NB4 (cell line): ENCODE measurements around the gene ANKRD12.

Experiments used
- CTCF ChIP-seq: IDR thresholded peaks from one replicate; pipeline ENCODE4 v1.5.1; 2012; ENCODE audit warnings: low read depth, low read length
- POLR2A ChIP-seq: IDR thresholded peaks from 2 replicates; pipeline ENCODE4 v1.6.1; 2011; ENCODE audit warnings: mild to moderate bottlenecking; ENCODE audit not compliant: insufficient read length; ENCODE audit errors: extremely low read depth
- TF ChIP-seq, protein P1 (sequence below): IDR thresholded peaks from 2 replicates; pipeline ENCODE4 v1.6.1; 2011; ENCODE audit warnings: low read depth, low read length

DNA sequence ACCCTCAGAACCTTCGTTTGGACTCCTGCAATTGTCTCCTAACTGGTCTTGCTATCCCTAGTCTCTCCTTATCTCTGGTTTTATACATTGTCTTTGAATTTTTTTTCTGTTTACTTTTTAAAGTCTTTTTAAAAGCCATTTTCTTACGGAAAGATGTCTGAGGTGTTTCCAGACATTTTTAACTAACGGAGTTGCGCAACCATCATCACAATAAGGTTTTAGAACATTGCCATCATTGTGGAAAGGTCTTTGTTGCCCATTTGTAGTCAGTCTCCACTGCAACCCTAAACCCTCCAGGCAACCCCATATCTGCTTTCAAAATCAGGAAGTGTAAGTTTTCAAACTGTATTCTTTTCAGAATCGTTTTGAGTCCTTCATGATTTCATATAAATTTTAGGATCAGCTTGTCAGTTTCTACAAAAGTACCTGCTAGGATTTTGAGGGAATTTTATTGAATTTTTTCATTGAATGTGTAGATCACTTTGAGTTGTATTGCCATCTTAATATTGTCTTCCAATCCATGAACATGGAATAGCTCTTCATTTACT, 46.3 kb downstream of the ANKRD12 start:
- TF ChIP-seq POLR2A (no peak), CTCF (no peak)
- TF ChIP-seq, protein P1, sequence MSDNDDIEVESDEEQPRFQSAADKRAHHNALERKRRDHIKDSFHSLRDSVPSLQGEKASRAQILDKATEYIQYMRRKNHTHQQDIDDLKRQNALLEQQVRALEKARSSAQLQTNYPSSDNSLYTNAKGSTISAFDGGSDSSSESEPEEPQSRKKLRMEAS, result no peak
